Choroid plexus epithelial cell (primary cell): ENCODE measurements around the gene MTHFR.
A peak's percentile ranks its signal among the peaks of the same experiment; 100 is the strongest.

ENCODE experiments used
- DNase-seq: peaks from one replicate; pipeline ENCODE4 v3.0.0-alpha.2; 2010; ENCODE audit warnings: low read depth
- H3K4me3 ChIP-seq: 2 replicates; pipeline ENCODE4 v1.5.1; 2011; ENCODE audit warnings: low read depth, mild to moderate bottlenecking, control low read depth, low read length, moderate library complexity
- TF ChIP-seq, protein P1 (sequence below): conservative IDR thresholded peaks from 2 replicates; pipeline ENCODE4 v1.5.1; 2011; ENCODE audit warnings: low read depth, mild to moderate bottlenecking, control low read depth, inconsistent platforms, low read length, moderate library complexity

MTHFR gene

DNA sequence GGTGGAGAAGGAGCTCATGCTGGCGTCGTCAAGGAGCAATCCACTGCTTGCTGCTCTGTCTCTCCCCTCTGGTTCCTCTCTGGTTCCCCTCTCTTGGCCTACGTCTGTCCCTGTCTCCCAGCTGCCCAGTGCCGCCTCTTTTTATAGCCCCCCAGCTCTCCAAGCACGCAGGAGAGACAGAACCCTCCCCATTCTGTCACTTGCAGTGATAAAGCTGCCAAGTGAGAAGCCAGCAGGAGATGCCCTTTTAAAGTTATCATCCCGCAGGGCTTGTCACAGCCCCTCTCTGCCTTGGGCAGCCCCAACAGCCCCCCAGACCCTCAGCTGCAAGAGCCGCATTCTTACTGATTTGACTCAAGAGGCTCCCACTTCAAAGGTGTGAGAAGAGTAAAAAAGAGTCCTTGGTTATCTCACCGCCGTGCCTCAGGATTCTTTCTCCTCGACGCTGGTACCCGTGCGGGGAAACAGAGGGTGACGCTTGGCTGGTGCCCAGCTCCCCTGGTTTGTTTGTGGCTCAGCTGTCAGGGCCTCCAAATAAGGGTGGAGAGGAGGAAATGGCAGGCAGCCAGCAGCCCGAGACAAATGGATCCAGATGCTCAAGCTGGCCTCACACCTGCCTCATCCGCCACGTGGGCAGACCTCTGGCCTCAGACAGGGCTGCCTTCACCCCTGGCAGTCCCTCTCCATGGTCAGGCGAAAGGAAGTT, 42.1 kb upstream of the MTHFR start, which contains the start of gene NPPA:
TSS of gene NPPA (minus strand) at position 117 of the 706 bp plus-strand sequence. CDS start at position 18, 99 bp downstream.
- H3K4me3 ChIP-seq: no peak within 1 kb of the TSS
- no peak for DNase-seq
- TF ChIP-seq, protein P1, sequence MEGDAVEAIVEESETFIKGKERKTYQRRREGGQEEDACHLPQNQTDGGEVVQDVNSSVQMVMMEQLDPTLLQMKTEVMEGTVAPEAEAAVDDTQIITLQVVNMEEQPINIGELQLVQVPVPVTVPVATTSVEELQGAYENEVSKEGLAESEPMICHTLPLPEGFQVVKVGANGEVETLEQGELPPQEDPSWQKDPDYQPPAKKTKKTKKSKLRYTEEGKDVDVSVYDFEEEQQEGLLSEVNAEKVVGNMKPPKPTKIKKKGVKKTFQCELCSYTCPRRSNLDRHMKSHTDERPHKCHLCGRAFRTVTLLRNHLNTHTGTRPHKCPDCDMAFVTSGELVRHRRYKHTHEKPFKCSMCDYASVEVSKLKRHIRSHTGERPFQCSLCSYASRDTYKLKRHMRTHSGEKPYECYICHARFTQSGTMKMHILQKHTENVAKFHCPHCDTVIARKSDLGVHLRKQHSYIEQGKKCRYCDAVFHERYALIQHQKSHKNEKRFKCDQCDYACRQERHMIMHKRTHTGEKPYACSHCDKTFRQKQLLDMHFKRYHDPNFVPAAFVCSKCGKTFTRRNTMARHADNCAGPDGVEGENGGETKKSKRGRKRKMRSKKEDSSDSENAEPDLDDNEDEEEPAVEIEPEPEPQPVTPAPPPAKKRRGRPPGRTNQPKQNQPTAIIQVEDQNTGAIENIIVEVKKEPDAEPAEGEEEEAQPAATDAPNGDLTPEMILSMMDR: no peak

- peak; percentile 47 for DNase-seq
- TF ChIP-seq, protein P1: no peak
- no peak overlapping the region for H3K4me3 ChIP-seq
These were observed 40.0 kb upstream of the MTHFR start for GRCh38 chr1:11845641-11846335.

- TF ChIP-seq, protein P1: no peak
- H3K4me3 ChIP-seq: no peak overlapping the region
- peak; percentile 93 for DNase-seq
These were observed 36.6 kb upstream of the MTHFR start for GRCh38 chr1:11842154-11843041.

- TF ChIP-seq, protein P1: no peak
- peak; percentile 17 for DNase-seq
- no peak overlapping the region for H3K4me3 ChIP-seq
These were observed 35.7 kb upstream of the MTHFR start for GRCh38 chr1:11841245-11842153.

- TF ChIP-seq, protein P1: no peak
- H3K4me3 ChIP-seq: no peak overlapping the region
- DNase-seq: no peak
These were observed 34.3 kb upstream of the MTHFR start for GRCh38 chr1:11839727-11840705.
